Stimulated activated CD4-positive, alpha-beta T cell treated with anti-CD3 and anti-CD28 coated beads, Interleukin-12 subunit alpha, Interleukin-12 subunit beta, amount 100 ng/mL, for 24 hours (primary cell): ENCODE data around the gene CEP63.

Source experiments
- DNase-seq, 2 experiments: peaks; one replicate each; pipeline ENCODE4 v3.0.0-alpha.2; 2020; ENCODE audit warnings: low read depth in 2 of 2

CEP63 gene

GRCh38 chr3:134608023-134608770 is 122.3 kb downstream of the CEP63 start:
- no peak for DNase-seq

GRCh38 chr3:134608771-134609435 is 123.0 kb downstream of the CEP63 start:
- no peak for DNase-seq

DNA sequence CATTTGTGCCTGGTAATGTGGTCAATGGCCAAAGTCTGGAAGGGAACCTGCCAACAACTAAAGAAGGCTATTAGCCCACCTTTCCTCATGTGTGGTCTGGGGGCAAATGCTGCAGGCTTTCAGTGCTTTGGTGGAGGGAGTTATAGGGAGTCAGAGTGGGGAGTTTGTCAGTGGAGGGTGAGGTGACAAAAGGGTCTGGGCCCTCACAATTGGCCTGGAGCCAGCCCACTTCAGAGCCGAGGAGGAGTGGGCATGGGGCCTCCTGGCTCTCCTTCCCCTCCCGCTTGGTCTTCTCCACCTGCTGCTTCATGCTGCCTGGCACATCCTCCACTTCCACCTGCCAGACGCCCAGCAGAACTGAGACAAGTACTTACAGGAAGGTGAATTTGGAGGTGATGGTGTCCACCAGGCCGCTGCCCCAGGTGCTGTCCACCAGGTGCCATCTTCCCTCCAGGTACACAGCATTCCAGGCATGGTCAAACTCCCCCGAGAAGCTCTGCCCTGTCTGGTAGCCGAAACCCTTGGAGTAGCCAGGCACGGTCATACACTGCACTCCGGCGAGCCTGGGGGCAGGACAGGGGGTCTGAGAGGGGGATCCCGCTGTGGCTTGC is 124.1 kb downstream of the CEP63 start:
- DNase-seq: no peak

GRCh38 chr3:134610432-134611385 is 124.9 kb downstream of the CEP63 start:
- no peak for DNase-seq

GRCh38 chr3:134611516-134611915 is 125.7 kb downstream of the CEP63 start:
- no peak for DNase-seq

DNA sequence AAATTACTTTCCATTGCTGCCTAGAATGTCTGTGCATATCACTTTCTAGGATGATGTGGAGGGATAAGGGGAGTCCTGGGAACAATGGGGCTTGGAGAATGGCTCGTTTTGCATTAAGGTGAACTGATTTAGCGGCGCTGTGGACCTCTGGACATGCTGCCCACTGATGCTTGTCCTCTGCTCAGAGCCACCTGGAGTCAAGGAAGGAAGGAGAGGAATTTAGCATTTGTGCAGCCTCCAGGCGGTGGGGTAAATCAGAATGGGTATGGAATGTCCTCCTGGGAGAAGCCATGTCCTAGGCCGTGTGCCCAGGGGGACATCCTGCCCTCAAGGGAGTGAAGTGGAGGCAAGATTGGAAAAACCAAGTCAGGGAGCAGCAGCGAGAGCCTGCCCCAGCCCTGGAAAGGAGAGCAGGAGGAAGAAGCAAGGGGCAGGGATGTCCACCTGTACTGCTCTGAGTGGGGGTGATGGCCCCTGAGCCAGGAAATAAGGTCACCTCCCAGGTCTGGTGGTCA is 127.2 kb downstream of the CEP63 start:
- DNase-seq: no peak

DNA sequence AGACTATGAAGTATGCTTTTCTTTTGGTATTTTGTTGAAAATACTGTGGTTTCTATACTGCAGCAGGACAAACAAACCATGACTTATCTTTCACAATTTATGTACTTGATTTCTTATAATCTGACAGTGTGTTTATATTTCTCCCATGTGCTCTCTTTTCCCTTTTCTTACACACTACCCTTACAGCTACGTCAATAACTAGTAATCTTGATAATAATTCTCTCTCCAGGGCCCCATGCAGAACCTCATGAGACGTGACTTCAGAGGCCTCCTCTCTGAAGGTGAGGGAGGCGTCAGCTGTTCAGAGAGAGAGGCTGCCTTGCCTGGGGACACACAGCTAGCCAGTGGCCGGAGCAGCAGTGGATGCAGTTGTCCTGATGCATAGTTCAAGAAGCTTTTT is 129.1 kb downstream of the CEP63 start:
- DNase-seq: no peak

DNA sequence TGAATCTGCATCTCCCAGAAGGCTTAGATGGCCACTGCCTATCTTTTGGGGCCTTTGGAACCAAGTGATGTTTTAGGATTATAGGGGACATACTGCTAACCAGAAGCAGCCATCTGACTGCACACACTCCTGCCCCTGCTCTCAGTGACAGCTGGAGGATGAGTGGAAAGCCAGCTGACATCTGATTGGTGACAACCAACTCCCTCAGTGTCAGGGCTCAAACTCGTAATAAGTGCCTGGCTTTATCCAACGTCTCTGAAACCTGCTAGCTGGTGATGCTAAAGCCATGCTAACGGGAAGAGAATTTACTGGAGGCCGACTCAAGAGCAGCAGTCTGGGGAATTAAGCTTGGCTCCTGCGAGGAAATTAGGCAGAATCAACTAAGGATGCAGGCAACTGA is 129.9 kb downstream of the CEP63 start:
- no peak for DNase-seq

- DNase-seq: no peak
Observed at GRCh38 chr3:134617608-134618477, 132.0 kb downstream of the CEP63 start.

- no peak for DNase-seq
Observed at GRCh38 chr3:134618478-134619300, 132.8 kb downstream of the CEP63 start.

DNA sequence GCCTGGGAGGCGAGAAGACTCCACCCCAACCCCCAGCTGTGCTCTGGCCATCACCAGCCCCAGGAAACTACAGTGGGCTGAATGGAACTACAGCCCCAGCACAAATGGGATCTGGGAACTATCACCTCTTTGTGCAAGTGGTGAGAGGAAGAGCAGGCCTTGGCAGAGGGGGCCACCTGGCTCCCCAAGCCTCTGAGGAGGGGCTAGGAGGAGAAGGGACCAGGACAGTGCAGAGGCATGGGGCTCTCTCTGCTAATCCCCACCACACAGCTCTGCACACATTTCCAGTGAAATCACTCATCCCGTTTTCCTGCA is 133.4 kb downstream of the CEP63 start:
- DNase-seq: no peak

GRCh38 chr3:134619884-134620445 is 134.1 kb downstream of the CEP63 start:
- no peak for DNase-seq

GRCh38 chr3:134620476-134621115 is 134.7 kb downstream of the CEP63 start:
- DNase-seq: no peak

- DNase-seq: no peak
Observed at GRCh38 chr3:134621854-134622253, 136.0 kb downstream of the CEP63 start.

DNA sequence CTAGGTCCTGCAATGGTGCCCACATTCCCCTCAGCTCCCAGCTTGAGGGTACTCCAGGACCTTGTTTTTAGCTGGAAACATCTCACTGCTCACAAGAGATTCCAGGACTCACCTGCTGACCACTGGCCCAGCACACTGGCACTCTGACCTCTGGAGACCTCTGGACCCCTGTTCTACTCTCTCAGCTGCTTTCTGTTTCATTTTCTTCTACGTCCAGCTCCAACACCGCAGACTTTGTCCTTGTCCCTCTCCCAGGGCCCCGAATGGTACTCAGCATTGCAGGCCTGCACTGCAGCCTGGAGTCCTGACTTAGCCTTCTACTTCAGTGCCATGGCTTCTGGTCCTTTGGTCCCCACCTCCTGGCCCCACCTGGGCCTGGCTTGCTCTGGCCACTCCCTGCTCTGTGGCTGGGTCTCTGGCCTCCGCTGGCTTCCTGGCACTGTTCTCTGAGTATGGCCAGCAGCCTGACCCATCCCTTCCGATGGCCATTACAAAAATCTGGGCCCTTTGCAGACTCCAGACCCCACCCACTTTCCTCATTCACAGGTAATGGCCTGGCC is 137.0 kb downstream of the CEP63 start:
- DNase-seq: no peak

- DNase-seq: no peak
Observed at GRCh38 chr3:134623615-134624245, 137.9 kb downstream of the CEP63 start.
